NCI-H1417 (cell line): ENCODE data around the gene DNAJB4.

ENCODE experiments used
- DNase-seq, 3 experiments: peaks; one replicate each; lab custom pipeline; 2025; lab: John Stamatoyannopoulos, UW

DNAJB4 gene

DNA sequence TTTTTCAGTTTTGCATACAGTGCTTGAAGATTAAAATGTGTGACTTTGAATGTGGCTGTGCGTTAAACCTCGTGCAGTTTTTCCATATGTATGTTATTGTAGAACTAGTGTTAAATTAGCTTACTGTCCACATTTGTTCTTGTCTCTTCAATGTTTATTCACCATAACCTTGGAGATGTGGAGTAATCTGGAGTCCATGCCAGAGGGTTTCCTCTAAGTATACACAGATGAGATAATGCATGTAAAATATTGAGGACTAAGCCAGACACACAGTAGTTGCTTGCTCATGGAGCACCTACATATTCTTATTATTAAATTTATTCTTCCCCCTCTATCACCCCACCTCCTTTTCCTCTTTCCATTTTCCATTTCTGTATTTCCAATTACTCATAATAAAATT, 33.3 kb downstream of the DNAJB4 start:
- DNase-seq, result peak in 1 of 3 experiments; percentile 34

DNA sequence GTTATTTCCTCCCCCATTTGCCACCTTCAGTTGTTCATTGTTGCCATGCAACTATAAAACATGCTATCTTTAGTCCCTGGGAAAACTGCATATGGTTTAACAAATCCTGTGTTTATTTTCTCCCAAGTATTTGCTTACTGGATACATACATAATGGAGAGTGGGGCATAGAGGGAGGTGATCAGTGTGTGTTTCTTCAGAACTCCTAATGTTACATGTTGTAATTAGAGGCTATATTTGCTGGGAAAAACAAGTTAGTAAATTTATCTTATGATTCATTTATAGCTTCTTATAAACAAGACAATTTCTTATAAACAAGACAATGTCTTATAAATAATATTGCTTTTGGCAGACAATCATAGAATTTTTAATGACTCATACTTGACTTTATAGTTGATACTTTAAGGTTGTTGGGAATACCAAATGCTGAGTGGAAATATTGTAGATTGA, 33.8 kb downstream of the DNAJB4 start:
- peak in 1 of 3 experiments; percentile 34 for DNase-seq

DNA sequence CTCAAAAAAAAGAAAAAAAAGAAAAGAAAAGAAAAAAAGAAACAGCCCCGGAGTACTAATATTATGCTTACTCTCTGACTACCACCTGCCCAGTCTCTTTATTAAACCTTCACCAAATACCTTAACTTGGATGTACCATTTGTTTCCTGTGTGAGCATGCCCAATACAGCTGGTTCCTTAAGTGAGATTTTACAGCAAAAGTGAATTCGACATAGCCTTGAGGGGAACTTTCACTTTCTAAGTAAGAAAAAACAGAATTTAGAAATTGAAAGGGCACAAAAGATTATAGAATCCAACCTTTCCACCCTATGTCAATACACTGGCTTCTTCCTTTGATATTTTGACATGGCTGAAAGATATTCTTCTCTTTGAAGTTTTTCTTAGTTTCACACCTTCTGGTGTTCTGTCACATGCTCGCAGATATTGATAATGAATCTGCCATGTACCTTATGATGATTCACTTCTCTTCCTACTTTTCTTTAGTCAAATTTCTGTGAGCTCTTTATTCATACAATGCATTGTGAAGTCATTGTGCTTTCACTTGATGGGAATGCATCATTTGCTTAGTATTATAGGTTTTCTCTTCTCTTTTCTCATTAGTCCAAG, 35.8 kb downstream of the DNAJB4 start:
- DNase-seq, result no peak

DNA sequence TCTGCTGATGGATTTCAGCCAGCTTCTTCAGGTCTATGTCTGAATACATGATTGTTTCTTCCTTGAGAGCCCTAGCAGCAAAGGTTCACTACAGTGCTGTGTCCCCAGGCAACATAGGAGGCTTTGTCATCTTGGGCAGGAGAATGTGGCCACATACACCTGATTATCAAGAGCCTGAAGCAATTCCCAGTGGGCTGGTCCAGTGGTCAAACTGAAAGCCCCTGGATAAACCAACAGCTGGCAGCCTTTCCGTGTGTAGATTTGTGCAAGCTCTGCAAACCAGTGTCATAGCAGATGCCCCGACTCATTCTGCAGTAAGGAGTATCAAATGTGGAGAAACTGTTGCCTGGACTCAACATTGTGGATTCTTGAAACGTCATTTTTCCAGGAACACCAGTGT, 38.7 kb downstream of the DNAJB4 start:
- no peak for DNase-seq

DNA sequence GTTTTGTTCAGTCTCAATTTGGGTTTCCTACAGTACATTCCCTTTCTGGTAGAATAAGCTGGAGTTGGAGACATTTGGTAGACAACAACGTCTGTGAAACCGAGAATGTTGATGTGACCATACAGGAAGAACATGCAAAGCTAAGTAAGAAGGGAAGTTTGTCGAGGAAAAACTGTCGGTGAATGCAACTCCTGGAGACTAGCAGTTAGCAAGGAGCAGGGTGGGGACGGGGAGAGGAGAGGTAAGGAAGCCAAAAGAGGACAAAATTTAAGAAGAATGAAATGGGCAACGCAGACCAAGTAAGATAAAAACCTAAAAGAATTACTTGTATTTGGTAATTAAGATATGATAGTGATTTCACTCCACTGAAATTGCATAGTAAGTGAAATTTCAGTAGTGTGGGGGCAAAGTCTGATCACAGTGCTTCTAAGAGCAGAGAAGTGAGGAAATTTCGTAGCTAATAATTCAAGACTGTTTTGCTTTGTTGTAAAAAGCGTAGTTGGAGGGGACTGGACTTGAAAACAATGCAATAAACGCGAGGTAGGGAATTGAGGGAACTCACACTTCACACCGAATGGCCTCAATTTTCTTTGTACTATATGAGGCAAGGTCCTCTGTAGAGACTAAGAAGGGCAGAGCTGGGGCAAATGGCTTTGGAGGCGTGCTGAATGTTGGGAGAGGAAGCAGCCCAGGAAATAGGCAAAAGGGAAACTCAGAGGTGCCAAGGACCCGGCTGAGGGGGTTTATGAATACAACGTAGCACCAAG, 40.2 kb downstream of the DNAJB4 start:
- no peak for DNase-seq

DNA sequence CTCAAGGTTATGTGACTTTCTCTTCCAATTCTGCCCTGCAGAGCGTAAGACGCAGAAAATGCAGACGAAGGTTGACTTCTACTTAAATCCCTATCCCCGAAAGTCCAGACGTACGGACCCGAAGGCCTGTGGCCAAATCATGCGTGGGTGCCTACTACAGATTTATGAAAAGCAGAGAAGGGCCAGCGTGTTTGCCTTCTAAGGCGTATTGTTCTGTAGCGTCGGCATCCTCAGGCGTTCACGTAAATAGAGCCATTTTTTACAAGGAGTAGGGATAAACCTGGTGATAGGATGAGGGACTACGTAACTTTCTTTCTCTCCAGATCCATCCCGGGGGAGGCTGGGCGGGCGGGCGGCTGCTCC, 40.8 kb downstream of the DNAJB4 start:
- DNase-seq, result no peak

DNA sequence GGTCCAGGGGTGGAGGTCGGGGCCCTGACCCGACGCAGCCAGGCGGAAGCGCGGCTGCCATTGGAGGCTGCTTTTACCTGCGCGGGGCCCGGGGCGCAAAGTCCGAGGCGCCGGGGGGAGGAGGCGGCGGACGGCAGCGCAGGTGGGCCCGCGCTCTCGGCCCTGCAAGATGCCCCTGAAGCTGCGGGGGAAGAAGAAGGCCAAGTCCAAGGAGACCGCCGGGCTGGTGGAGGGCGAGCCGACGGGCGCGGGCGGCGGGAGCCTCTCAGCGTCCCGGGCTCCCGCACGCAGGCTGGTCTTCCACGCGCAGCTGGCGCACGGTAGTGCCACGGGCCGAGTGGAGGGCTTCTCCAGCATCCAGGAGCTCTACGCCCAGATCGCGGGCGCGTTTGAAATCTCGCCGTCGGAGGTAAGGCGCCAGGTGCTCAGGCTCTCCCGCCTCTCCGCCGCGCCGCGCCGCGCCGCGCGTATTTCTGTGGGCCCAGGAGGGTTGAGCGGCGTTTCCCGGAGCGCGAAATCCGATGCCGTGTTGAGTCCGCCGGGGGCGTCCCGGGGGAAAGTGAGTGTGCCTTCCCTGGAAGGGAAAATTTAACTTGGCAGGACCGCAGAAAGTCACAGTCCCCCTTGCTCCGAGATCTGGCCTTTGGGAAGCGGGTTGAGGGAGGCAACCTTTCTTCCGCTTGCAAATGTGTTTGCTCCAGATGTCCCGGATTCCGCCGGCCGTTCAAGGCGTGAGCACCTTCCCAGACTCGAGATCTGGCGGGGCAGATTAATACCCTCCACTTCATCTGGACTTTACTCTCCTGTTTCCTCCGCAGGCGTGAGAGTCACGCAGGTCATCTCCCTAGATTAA, 41.4 kb downstream of the DNAJB4 start, which contains the start of gene GIPC2:
Gene GIPC2, plus strand, starts transcription at position 41 of the 853 bp plus-strand sequence. Its CDS starts 129 bp downstream, at position 170.
- DNase-seq, result no peak

DNA sequence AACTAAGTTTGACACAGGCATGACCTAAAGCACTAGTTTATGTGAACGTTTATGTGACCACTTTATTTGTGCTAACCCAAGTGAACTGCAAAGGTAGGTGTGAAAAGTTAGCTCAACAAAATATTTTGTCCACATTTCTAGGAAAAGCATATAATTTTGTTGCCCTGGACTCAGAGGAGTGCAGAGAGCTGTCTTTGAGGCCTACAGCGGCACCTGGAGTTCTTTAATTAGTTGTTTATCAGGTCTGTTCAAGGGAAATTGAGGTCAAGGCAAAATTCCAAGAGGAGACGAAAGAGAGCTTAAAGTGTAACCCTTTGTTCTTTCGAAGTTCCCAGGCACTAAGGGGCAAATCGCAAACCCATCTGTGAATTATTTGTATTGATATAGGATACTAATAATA, 42.4 kb downstream of the DNAJB4 start:
- peak in 2 of 3 experiments; percentile 1 to 25 for DNase-seq

DNA sequence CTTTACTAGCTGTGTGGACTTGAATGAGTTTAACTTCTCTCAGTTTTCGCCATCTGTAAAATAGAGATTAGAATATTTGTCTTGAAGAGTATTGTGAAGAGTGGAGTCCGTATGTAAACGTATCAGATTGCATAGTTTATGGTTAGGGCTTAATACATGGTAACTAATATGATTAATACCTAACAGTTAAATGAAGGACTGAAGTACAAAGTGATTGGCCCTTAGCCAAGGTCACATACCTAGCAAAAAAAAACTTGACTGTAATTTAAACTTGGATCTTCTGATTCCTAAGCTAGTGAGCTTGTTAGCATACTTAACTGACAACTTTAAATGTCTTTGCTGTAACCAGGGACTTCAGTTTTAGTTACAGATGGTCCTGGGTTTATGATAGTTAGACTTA, 42.9 kb downstream of the DNAJB4 start:
- DNase-seq, result peak in 1 of 3 experiments; percentile 26

DNA sequence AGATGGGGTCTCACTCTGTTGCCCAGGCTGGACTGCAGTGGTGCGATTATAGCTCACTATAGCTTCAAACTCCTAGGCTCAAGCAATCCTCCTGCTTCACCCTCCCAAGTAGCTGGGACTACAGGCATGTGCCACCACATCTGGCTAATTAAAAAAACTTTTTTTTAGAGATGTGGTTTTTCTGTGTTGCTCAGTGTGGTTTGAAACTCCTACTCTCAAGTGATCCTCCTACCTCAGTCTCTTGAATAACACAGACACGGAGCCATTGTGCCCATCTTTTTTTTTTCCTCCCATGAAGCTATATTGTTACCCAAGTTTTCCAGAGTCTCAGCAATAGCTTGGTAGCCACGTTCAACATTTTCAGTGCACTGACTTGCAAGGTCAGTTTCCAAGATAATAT, 43.7 kb downstream of the DNAJB4 start:
- no peak for DNase-seq

DNA sequence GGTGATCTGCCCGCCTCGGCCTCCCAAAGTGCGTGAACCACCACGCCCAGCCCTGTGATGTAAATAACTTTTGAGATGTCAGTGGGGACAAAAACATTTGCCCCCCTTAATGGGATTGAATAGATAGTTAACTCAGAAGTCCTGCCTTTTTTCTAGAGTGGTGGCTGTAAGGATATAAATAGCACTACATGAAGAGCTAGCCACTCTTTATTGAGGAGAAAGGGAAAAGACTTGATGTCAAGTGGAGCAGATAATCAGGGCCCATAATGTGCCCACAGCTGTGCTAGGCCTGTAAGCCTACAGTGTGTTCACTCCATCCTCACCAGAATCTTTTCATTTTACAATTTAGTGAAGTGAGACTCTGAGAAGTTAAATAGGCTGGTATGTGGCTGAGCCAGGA, 44.7 kb downstream of the DNAJB4 start:
- DNase-seq, result peak in 1 of 3 experiments; percentile 13

DNA sequence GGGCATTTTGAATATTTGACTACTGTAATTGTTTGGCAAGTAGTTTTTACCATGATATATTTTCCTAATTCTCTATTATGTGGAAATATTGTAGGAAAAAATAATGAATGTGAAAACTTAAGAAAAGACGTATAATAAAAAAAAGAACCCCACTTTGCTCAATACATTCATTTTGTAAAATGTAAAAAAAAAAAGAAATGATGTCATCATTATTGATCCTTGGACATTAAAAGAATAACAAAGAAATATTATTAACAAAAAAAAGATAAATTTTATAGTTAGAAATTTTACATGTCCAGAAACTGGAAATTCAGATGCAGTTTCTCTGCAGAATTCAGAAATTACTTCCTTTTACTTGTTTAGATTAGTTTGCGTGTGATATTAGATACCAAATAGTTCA, 46.3 kb downstream of the DNAJB4 start:
- DNase-seq, result no peak

DNA sequence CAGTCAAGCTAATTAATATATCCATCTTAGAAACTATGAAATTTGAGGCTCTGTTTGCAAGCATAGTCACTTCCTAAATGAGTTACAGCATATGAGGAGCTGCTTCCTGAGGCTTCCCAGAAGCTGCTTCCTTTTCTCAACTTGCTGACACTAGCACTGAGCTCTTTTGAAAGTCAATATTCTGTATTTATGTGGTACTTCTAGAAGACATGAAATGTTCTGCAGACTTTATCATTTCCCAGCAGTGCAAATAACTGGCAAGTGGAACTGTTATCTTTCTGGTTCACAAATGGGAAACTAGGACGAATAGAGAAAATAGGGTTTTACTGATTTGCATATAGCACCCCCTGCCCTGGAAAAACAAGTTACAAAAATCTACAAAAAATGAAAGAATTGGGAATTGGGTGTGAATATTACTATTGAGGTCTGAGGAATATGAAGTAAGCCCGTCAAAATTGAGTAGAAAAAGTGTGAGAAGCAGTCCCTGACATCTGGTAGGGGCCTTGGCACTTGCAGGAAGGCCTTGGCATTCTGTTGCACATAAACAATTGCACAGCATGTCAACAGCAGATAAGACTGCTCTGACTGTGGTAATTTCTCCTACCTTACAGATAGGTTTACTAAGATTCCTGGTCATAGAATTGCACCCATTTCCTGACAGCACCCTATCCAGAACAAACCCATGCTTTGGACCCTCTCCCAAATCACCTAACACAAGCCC, 48.1 kb downstream of the DNAJB4 start:
- no peak for DNase-seq

DNA sequence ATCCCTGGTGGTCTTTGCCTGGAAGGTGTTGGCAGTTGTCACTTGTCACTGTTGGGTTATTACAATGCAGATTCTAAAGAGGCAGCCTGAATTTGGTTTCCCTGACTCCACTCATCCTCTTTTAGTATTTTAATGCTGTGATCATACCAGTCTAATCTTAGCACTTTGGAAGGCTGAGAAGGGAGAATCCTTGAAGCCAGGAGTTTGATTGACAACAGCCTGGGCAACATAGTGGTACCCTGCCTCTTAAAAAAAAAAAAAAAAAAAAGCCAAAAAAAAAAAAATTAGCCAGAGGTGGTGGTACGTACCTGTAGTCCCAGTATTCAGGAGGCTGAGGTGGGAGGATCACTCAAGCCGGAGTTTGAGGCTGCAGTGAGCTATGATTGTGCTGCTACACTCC, 48.8 kb downstream of the DNAJB4 start:
- DNase-seq, result no peak

DNA sequence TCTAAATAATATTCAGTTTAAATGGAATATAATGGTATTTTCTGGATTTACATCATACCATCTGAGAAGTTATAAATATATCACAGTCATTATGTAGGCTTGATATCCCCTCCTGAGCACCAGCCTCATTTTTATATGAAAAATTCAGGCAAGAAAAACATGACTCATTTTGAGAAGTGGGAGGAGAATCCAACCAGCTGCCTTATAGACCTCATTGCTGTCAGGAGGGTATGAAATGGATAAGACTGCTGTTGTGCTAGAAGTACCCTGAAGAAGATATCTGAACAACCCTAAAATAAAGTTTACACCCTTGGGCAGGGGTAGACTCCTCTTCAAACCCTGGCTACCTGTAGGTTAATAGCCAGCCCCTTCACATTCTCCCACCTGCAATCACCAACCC, 49.8 kb downstream of the DNAJB4 start:
- DNase-seq, result no peak

DNA sequence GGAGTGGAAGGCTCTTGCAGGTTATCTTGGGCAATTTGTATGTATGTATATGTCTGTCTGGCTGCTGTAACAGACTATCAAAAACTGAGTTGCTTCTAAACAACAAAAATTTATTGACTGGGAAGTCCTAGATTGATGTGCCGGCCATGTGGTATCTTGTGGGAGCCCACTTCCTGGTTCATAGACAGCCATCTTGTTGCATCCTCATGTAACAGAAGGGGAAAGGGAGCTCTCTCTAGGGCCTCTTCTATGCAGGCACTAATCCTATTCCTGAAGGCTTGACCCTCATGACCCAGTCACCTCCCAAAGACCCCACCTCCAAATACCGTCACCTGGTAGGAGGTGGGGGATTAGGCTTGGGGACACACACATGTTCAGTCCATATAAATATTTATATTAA, 50.2 kb downstream of the DNAJB4 start:
- DNase-seq, result no peak

DNA sequence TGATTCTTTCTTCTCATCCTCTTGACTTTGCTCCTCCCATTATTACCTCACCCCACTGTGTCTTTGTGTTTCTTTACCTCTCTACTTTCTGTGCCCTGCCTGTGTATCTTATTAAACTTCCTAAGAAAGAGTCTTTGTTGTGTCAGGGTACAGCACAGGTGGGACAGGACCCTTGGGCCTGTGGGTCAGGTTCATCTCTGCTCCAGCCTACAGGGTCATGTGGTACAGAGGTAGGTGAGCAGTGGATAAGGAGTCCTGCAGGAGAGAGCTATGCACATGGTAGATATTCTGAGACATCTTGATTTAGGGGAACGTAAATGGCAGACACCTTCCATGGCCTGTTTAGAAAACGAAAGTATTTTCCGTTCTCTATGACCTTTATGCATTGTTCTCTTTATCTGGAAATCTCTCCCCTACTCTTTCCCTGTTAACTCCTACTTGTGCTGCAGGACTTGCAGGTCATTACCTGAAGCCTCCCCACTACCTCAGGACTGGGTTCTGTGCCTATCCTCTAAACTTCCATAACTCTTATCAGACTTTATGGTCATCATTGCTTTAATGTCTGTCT, 50.9 kb downstream of the DNAJB4 start:
- no peak for DNase-seq

DNA sequence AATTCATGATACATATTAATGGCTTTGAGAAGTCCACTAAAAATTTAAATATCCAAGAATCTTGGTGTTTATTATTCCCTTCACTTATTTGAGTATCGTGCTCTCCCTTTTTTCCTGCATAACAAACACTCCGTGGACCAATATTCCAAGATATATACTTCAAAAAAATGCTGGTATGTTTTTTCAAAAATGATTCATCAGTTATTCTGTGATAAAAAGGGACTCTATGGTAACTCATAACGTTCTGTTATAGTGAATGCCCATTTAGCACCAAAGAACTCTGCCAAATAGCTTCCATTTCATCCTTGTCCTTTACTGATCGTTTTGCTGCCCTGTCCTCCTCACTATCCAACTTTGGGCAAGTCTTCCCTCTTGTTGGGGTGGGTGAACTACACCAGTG, 53.9 kb downstream of the DNAJB4 start:
- no peak for DNase-seq

DNA sequence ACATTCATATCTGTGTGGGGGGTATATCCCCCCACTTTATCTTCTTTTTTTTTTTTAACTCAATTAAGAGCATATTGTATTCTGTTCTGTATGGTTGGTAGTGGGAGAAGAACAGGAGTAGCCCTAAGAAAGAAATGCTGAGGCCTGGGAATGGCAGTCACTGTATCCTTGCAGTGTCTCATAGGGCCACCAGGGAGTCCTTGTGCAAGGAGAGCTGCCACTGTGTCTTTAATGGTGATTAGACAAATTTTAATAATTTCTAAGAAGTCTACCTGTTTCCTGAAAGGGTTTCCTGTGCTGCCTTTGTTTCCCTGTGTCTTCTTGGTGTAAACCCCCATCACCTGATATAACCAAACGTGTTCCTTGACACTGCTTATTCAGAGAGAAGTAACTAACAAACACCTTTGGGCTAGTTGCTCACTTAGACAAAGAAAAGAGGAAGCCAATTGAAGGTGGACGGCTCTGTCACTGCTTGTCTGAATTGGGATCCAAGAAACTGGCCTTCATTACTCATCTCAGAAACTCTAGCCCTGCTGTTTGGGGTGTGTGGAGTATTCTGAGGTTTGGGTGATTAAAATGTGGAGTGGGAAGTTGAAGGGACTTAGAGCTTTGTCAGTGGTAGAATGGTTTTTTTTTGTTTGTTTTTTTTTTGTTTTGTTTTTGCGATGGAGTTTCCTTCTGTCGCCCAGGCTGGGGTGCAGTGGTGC, 56.3 kb downstream of the DNAJB4 start:
- DNase-seq, result no peak

DNA sequence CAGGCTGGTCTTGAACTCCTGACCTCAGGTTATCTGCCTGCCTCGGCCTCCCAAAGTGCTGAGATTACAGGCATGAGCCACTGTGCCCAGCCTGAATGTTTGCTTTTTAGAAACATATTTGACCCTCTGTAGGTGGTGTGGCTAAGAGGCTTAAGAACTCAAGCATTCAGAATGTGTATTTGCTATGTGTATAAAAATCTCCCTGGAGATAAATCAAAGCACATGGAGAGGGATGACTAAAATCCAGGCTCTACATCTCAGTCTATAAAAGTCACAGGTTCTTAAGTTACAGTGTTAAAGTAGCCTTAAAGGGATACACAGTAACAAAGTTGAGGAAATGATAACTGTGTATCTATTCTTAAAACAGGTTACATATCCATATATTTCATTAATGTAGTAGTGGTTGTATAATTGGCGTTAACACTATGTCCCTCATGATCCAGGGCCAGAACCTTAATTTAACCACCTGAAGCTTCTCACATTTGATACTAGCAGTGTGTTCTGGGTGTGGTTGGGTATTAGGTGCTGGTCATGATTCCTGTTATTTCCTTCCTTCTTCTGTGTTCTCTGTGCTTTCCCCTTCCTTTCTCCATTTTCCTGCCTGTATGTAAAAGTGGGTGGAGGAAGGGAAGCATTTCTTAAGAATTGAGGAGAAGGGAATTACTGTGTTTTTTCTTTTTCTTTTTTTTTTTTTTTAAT, 57.2 kb downstream of the DNAJB4 start:
- peak in 1 of 3 experiments; percentile 45 for DNase-seq
